Renal cortical epithelial cell (primary cell): ENCODE results near the gene FAT1. TPM values are rescaled to one million over a fixed set of nuclear protein-coding genes. Genes with fewer than 3 reads are reported as not detected.
A peak's percentile ranks its signal among the peaks of the same experiment; 100 is the strongest.

Source experiments
- DNase-seq: peaks from one replicate; pipeline ENCODE4 v3.0.0-alpha.2; 2011; ENCODE audit warnings: low read depth
- total RNA-seq: library from RNA; depleted of rRNA; stranded (reverse); fragments of >200 nt; gene quantifications from 2 replicates; pipeline ENCODE4 v1.2.3, GENCODE V29; 2014

The FAT1 gene
- total RNA-seq, 1 donor from 2014 or later: 594 TPM

GRCh38 chr4:186651624-186652023 is 72.0 kb downstream of the FAT1 start:
- no peak for DNase-seq

DNA sequence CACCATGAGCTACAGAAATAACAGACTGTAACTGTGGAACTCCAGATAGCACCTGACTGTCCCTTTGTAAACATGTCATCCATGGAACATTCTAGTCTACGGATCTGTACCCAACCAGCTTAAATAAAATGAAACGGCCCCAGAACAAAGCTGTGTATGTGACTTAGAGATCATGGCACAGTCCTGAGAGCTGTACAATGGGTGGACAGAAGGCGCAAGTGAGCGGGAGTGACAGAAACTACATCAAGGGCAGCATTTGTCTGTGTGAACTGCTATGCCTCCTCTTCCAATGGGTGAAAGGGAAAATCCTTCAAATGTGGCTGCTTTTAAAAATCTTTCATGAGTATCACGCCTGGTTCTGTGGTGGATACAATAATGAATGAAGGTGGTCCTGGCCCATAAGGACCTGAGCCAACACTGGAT is 72.5 kb downstream of the FAT1 start:
- no peak for DNase-seq

- DNase-seq: no peak
These were observed 73.1 kb downstream of the FAT1 start for GRCh38 chr4:186650401-186651180.

DNA sequence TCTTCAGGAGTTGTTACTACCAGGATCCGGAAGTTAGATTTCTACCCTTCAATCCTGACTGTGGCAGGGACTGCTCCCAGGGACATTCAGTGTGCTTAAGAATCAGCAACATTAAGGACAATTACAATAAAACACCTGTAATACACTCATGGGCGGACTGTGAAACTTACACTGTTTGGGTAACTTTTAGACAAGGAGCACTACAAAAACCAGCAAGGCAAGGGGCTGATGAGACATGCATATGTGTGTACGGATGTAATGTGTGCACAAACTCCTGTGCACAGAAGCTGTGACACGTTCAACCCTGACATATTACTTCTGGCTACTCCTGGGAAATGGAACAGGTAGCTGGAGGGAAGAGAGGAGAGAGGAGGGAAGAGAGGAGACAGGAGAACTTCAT is 75.8 kb downstream of the FAT1 start:
- DNase-seq: no peak

- peak; percentile 64 for DNase-seq
These were observed 78.9 kb downstream of the FAT1 start for GRCh38 chr4:186644737-186645261.

DNA sequence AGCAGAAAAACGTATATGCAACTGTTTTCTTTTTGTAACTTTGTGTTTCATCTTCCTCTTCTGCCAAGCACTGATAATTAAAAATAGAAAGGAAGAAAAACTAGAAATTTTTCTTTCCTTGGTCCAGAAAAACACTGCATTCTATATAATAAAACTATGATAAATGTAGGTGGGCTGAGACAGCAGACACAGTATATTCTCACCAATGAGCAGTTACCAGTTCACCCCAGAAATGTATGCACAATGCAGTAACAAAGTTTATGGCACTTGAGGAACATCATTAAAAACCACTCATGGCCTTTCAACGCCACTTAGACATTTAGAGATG is 79.4 kb downstream of the FAT1 start:
- DNase-seq: no peak

- peak; percentile 99 for DNase-seq
These were observed 80.0 kb downstream of the FAT1 start for GRCh38 chr4:186643501-186644310.

DNA sequence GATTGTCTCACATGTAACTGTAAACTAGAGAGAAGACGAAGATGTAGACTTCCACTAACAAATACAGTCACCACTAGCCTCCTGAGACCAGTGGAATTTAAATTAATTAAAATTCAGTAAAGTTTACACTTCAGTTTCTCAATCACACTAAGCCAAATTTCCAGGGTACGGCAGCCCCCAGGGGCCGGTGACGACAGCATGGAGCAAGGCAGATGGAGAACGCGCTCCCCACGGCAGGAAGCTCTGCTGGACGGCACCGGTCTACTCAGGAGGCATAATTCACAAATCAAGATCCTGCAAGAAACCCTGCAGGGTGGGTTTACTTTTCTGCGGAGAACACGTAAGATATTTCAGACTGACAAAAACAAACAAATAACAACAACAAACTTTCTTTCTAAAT is 80.7 kb downstream of the FAT1 start:
- DNase-seq: peak; percentile 46

DNA sequence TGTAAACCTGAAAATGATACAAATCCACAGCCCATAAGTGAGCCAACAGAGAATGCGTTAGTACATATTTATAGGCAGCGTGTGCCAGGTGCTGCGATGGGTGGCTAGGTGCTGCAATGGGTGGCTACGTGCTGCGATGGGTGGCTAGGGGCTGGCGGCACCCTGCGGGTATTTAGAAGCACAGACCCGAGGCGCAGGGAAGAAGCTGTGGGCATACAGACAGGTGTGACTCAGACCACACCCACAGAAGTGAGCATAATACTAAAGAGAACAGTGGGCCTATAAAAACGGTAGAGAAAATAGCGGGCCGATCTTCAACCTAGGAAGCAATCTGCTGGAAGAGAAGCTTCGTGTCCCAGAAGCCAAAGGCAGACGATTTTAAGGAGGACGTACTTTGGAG is 81.1 kb downstream of the FAT1 start:
- no peak for DNase-seq

- no peak for DNase-seq
These were observed 89.0 kb downstream of the FAT1 start for GRCh38 chr4:186634591-186635128.

DNA sequence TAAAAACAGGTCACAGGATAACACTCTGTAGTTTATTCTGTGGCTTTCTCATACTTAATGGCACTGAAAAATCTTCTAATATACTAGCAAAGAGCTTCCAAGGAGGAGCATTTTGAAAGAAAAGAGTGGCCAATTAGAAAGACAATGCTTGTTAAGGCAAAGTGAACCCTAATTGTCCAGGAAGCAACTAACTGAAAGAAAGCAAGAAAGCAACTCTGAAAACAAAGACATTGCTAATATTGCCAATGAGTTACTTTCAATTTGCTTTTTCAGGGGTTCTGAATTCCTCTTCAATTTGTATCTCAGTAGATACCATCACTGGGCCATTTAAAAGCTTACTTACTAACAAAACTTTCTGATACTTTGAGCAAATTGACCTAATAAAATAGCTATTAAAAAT is 89.8 kb downstream of the FAT1 start:
- DNase-seq: no peak

DNA sequence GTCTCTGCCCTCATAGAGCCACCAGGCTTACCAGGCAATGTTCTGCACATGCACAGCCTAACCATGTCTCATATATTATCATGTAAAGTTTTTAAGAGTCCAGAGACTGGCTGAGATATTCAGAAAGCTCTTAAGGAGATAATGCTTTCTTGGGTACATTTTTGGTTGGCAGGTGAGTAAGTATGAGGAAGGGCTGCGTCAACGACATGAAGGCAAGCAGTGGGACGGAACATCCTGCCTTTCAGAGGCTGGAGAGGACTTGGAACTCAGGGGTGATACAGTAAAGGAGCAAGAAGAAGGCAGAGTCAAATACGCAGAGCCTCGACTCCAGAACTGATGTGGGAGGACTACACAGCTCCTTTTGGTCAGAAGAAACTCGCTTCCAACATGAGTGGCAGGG is 93.5 kb downstream of the FAT1 start:
- no peak for DNase-seq

GRCh38 chr4:186628058-186628711 is 95.5 kb downstream of the FAT1 start:
- DNase-seq: no peak

DNA sequence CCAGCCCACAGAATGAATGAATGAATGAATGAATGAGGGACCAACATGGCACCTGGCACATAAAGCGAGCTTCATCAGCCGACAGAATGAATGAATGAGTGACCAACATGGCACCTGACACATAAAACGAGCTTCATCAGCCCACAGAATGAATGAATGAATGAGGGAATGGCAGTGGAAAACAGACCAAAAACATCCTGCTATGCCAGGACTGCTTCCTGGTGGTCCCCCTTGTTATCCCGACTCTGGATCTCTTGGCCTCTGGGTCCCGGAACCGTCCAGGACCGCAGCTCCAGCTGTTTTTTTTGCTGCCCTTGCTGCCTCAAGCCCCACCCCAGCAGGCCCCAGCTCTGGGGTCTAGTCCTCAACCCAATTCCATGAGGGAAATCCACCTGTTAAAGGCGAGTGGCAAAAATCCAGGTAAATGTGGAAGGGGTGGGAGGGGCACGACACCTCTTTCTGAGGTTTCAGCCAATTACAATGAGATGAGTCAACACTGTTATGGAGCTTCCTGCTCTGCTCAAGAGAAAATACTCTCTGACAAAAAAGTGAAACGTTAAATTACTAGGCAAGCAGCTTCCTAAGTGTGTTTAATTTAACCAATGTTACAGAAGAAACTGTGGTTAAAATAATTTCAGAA is 96.3 kb downstream of the FAT1 start:
- DNase-seq: peak; percentile 55

- DNase-seq: peak; percentile 79
These were observed 98.7 kb downstream of the FAT1 start for GRCh38 chr4:186624951-186625350.

- DNase-seq: no peak
These were observed 100.1 kb downstream of the FAT1 start for GRCh38 chr4:186623546-186623945.

DNA sequence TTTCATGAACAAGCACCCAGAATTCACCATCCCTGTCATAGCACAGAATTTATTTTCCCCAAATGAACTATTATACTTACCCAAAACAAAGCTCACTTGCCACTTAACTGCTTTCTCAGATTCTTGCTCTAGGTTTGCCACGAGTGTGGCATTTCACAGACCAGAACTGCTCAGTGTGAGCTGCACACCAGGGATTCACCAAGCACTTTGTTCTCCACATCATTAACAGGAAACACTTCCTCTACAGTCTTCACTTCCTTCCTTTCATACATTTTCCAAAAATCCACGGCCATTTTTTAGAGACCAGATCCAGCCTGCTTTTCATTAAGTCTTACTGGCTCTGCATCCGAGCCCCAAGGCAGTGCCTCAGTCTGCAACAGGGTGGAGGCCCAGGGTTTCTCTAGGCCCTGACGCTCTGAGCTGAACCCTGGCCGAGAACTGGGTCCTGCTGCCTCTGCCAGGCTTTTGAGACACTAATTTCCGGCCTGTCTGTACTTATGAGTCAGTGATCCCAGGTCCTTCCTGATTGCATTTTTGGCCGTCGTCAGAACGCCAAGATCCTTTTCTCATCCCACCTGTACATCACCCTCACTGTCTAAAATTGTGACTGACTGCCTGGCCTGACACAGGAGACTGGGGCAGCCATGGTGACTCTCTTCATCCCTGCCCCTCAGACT is 100.7 kb downstream of the FAT1 start:
- no peak for DNase-seq

GRCh38 chr4:186621959-186622553 is 101.6 kb downstream of the FAT1 start:
- peak; percentile 4 for DNase-seq

- DNase-seq: no peak
These were observed 104.6 kb downstream of the FAT1 start for GRCh38 chr4:186619088-186619487.

GRCh38 chr4:186617921-186618320 is 105.7 kb downstream of the FAT1 start:
- no peak for DNase-seq

DNA sequence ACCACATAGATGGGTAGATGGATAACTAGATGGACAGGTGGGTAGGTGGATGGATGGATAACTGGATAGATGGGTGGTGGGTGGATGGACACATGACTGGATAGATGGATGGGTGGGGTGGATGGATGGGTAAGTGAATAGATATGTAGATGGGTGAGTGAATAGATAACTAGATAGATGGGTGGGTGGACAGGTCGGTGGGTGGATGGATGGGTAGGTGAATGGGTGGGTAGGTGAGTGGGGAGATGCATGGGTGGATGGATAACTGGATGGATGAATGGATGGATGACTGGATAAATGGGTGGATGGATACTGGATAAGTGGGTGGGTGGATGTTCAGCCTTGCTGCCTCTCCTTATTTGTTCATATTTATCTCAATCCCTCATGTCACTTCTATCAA is 116.2 kb downstream of the FAT1 start:
- no peak for DNase-seq
